Osteocyte (in vitro differentiated cells): ENCODE measurements around the gene IGF2. TPM values are rescaled to one million over a fixed set of nuclear protein-coding genes. Genes with fewer than 3 reads are reported as not detected.
A peak's percentile ranks its signal among the peaks of the same experiment; 100 is the strongest.

Source experiments
- DNase-seq: peaks from one replicate; pipeline ENCODE4 v3.0.0; 2021; ENCODE audit warnings: mixed read lengths; ENCODE audit not compliant: unreplicated experiment; ENCODE audit errors: extremely low spot score
- H3K27ac Mint-ChIP-seq: one replicate; pipeline ENCODE4 v1.8.0; 2021; ENCODE audit warnings: mild to moderate bottlenecking, mixed read lengths; ENCODE audit not compliant: unreplicated experiment
- H3K27me3 Mint-ChIP-seq: one replicate; pipeline ENCODE4 v1.8.0; 2021; ENCODE audit warnings: mixed read lengths; ENCODE audit not compliant: unreplicated experiment
- H3K36me3 Mint-ChIP-seq: one replicate; pipeline ENCODE4 v1.8.0; 2021; ENCODE audit warnings: mixed read lengths; ENCODE audit not compliant: unreplicated experiment
- H3K4me1 Mint-ChIP-seq: one replicate; pipeline ENCODE4 v1.8.0; 2021; ENCODE audit warnings: mixed read lengths; ENCODE audit not compliant: unreplicated experiment
- H3K4me3 Mint-ChIP-seq: one replicate; pipeline ENCODE4 v1.8.0; 2021; ENCODE audit warnings: mild to moderate bottlenecking, moderate library complexity, mixed read lengths; ENCODE audit not compliant: unreplicated experiment
- H3K9me3 Mint-ChIP-seq: one replicate; pipeline ENCODE4 v1.8.0; 2021; ENCODE audit warnings: mixed read lengths; ENCODE audit not compliant: unreplicated experiment
- CTCF ChIP-seq: fragments of 200-600 bp; sonication (generic); IDR thresholded peaks from 2 replicates; pipeline ENCODE4 v1.5.0; 2021; ENCODE audit warnings: antibody characterized with exemption, mild to moderate bottlenecking, moderate library complexity
- total RNA-seq: library from RNA; stranded (reverse); gene quantifications from 2 replicates; pipeline ENCODE4 v1.2.1, GENCODE V29; 2021

Gene IGF2
- total RNA-seq, 1 donor from 2014 or later = 590 TPM

- H3K27me3 Mint-ChIP-seq = peaks cover 4% of the 10 kb centered on the region
- no peak overlapping the region for H3K4me3 Mint-ChIP-seq
- H3K36me3 Mint-ChIP-seq = peaks cover 9% of the 10 kb centered on the region
- no peak for TF ChIP-seq CTCF
- H3K4me1 Mint-ChIP-seq = peaks cover 17% of the 10 kb centered on the region
- H3K9me3 Mint-ChIP-seq = peaks cover 10% of the 10 kb centered on the region
- DNase-seq = no peak
- H3K27ac Mint-ChIP-seq = no peak overlapping the region
Observed at GRCh38 chr11:2113776-2114175, 25.4 kb downstream of the IGF2 start.

GRCh38 chr11:2110521-2110920 lies 28.7 kb downstream of the IGF2 start:
- Mint-ChIP-seq H3K27me3 (peaks cover 4% of the 10 kb centered on the region), H3K27ac (no peak overlapping the region), H3K4me3 (no peak overlapping the region), H3K36me3 (no peaks in the 10 kb centered on the region), H3K9me3 (no peaks in the 10 kb centered on the region), H3K4me1 (peaks cover 15% of the 10 kb centered on the region)
- no peak for DNase-seq
- TF ChIP-seq CTCF = no peak

- Mint-ChIP-seq H3K4me1 (peaks cover 19% of the 10 kb centered on the region), H3K27ac (peak overlapping the region; percentile 72), H3K36me3 (no peaks in the 10 kb centered on the region), H3K9me3 (no peaks in the 10 kb centered on the region), H3K27me3 (peaks cover 4% of the 10 kb centered on the region), H3K4me3 (no peak overlapping the region)
- no peak for DNase-seq
- TF ChIP-seq CTCF = peak; percentile 19
Observed at GRCh38 chr11:2109541-2110019, 29.6 kb downstream of the IGF2 start.

- Mint-ChIP-seq H3K4me1 (peaks cover 19% of the 10 kb centered on the region), H3K27me3 (peaks cover 4% of the 10 kb centered on the region), H3K36me3 (no peaks in the 10 kb centered on the region), H3K27ac (peak overlapping the region; percentile 72), H3K9me3 (no peaks in the 10 kb centered on the region), H3K4me3 (no peak overlapping the region)
- no peak for TF ChIP-seq CTCF
- no peak for DNase-seq
Observed at GRCh38 chr11:2108675-2109491, 30.3 kb downstream of the IGF2 start.

GRCh38 chr11:2107941-2108630 lies 31.1 kb downstream of the IGF2 start:
- Mint-ChIP-seq H3K27ac (no peak overlapping the region), H3K36me3 (no peaks in the 10 kb centered on the region), H3K9me3 (no peaks in the 10 kb centered on the region), H3K4me3 (no peak overlapping the region), H3K27me3 (no peaks in the 10 kb centered on the region), H3K4me1 (peaks cover 19% of the 10 kb centered on the region)
- DNase-seq = no peak
- TF ChIP-seq CTCF = no peak
